ENCODE data around the gene POR.
"Not testable (repeated sequence)": the region's sequence is repeated elsewhere in the genome, so short reads cannot be mapped to it uniquely, and the experiment has no call there.

The POR gene

DNA sequence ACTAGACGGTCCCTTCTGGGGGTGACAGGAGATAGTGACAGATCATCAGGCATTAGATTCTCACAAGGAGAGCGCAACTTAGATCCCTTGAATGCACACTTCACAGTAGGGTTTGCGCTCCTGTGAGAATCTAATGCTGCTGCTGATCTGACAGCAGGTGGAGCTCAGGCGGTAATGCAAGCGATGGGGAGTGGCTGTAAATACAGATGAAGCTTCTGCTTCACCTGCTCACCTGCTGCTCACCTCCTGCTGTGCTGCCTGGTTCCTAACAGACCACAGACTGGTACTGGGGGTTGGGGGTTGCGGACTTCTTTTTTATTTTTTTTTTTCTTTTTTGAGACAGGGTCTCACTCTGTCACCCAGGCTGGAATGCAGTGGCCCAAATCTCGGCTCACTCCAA, 114.7 kb downstream of the POR start:
- DNase-seq (ENCODE audit: low spot score), result not testable (repeated sequence)

DNA sequence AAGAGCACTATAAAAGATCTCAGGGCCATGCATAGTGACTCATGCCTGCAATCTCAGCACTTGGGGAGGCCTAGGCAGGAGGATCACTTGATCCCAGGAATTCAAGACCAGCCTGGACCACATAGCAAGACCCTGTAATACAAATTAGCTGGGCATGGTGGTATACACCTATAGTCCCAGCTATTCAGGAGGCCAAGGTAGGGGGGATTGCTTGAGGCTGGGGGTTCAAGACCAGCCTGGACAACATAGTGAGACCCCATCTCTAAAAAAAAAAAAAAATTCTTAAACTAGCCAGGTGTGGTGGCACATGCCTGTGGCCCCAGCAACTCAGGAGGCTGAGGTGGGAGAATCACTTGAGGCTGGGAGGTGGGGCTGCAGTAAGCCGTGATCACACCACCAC, 117.0 kb downstream of the POR start:
- no peak for DNase-seq (ENCODE audit: low spot score)
